GOT3 (cell line): ENCODE data around the gene LPIN1.

ENCODE experiments used
- DNase-seq: peaks from one replicate; lab custom pipeline; 2025; ENCODE audit warnings: mixed read lengths; lab: John Stamatoyannopoulos, UW

LPIN1 gene

DNA sequence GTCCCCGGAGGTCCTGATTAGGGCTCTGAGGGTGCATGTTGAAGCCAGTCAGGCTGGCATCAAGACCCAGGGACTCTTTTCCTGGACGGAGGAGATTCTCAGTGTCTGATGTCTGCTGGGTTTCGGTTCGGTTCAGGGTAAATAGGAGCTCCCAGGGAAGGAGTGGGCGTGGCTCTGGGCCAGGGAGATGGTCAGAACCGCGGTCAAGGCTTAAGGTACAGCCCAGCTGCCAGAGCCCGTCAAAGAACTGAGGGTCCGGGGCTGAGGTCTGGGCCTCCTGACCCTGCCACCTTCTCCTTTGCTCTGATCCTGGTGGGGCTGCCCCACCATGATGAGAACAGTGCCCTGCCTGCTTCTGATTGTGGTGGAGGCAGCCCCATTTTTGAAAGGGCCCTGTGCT is 39.8 kb downstream of the LPIN1 start:
- DNase-seq = no peak

DNA sequence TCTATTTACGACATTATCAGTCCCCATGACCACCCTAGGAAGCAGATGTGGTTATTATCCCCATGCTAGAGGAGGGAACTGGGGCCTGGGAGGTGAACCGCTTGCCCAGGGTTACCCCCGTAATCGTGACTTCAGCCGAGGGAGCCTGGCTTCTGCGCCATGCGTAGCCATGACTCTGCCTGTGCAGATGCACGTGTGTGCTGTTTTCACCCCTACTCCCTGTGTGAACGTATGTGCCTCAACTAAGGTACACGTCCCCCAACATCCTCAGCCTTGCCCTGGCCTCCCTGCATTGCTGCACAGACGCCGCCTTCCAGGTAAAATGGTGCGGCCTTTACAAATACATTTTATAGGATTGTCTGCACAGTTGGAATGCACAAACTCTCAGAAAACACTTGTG is 40.2 kb downstream of the LPIN1 start:
- no peak for DNase-seq

DNA sequence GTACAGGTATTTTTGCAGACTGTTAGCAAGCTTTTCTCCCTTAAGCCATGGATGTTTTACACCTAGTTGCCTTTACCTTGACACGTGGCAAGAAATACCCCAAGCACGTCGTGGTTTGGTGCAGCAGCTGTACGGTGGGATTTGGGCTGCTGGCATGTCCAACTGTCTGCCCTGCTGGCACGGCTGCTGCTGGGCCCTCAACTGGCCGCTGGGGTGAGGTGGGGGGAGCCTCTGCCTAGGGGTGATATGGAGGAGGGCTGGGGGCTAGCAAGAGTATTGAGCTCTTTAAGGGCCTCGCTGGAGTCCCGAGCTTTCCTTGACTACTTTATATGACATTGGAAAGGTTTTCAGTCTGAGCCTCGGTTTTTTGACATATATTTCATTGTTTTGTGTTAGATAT is 41.6 kb downstream of the LPIN1 start:
- DNase-seq = no peak

DNA sequence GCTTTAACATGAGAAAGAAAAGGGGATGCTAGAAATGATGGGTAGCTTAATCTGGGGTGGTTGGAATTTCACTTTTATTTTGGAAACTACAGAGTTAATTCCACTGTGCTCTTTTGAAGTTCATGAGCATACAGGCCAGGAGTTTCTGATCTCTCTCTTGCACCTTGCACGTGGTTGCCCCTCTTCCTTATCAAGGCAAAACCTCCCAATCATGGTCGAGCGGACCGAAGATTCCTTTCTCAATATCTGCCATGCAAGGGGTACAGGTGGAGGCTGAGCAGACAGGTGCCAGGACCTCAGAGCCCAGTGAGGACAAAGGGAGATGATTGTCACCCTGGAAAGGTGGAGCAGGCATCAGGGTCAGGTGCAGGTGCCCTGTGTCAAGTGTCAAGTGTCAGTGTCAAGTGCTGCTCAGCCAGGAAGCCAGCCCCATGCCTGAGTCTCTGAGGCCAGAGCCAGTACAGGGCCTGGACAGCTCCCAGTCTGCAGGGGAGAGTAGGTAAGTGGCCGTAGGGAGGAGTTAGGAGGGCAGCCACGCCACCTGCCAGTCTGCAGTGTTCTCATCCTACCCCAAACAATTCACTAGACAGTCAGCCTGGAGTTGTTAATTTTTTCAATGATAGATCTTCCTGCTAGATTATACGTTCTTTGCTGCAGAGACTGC is 42.2 kb downstream of the LPIN1 start:
- DNase-seq = no peak

DNA sequence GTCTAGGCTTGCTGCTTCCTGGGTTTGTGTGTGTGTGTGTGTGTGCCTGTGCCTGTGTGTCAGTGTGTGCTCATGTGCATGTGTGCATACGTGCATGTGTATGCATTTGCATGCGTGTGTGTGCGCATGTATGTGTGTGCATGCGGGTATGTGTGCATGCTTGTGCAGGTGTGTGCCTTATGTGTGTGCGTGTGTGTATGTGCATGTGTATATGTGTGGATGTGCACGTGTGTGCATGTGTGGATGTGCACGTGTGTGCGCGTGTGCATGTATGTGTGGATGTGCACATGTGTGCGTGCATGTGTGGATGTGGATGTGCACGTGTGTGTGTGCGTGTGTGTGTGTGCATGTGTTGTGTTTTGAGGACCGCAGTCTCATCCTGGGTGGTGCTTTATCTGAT is 42.8 kb downstream of the LPIN1 start:
- DNase-seq = no peak

DNA sequence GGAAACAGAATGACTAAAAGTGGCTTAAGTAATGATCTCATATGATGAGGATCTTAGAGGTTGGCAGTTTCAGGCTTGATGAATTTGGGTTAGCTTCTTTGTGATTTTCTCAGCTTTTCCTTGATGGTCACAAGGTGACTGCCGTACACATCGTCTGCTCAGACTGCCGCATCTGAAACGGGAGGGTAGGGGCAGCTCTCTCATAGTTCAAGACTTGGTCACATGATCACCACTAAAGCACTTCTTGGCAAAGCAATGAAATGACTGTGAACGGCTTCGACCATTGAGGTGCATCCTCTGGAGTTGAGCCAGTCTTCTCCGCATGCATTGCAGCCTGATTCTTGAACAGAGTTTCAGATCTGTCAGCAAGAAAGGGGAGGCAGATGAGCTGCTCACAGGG is 43.8 kb downstream of the LPIN1 start:
- no peak for DNase-seq

DNA sequence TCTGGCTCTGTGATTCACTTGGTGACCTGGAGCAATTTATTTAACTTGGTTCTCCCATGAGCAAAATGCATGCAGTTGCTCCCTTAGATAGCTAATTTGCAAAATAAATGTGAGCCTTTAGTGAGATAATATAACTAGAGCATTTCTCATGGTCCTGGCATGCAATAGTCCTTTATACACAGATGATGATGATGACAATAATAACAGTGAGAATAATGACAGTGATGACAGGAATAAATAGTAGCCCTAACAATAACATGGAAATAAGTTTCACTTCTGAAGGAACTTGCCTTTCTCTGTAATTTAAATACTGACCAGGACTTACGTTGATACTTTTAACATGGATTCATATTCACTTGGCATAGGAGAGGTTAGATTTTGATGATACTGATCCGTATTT is 49.2 kb downstream of the LPIN1 start:
- DNase-seq = no peak

DNA sequence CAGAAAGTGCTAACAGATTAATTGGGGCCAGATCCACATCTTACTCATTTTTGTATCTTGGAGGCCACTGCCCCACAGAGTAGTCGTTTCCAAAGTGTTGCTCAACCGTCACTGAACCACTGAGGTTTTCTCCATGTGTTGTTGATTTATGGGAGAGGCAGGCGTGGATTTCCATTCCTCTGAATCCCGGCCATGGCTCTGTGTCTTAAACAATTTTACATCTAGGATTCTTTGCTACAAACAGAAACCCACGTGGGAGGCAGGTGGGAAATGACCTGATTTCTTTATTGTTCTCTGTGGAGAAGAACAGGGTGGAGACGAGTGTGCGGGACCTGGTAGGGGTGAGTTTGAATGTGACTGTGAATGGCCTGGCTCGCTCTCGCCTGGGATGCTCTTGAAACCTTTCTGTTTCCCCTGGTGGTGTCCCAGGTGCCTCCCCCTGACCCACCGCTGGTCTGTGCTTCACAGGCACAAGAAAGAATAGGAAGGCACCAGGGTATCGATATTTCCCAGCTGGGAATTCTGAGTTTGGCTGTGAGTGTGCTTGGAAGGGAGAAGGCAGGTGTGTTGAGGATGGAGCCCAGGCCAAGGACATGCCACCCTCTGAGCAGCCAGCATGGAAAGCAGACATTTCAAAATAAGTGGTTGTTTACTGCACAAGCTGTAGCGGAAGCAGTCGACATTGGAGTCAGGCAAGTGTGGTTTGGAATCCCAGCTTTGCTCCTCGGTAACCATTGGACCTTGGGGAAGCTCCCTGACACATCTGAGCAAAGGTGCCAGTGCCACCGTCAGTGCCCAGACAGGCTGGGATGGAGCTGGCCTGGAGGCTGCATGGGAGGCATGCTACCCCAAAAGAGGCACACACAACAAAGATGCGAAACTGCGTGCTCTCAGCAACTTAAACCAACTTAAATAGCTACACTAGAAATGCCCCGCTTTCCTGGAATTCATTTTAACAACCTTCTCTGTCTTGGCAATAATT is 50.0 kb downstream of the LPIN1 start:
- no peak for DNase-seq

DNA sequence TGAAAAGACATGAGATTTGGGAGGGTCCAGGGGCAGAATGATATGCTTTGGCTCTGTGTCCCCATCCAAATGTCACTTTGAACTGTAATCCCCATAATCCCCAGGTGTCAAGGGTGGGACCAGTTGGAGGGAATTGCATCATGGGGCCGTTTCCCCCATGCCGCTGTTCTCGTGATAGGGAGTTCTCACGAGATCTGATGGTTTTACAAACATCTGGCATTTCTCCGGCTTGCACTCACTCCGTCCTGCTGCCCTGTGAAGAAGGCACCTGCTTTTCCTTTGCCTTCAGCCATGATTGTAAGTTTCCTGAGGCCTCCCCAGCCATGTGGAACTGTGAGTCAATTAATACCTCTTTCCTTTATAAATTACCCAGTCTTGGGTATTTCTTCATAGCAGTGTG is 51.4 kb downstream of the LPIN1 start:
- DNase-seq = no peak

DNA sequence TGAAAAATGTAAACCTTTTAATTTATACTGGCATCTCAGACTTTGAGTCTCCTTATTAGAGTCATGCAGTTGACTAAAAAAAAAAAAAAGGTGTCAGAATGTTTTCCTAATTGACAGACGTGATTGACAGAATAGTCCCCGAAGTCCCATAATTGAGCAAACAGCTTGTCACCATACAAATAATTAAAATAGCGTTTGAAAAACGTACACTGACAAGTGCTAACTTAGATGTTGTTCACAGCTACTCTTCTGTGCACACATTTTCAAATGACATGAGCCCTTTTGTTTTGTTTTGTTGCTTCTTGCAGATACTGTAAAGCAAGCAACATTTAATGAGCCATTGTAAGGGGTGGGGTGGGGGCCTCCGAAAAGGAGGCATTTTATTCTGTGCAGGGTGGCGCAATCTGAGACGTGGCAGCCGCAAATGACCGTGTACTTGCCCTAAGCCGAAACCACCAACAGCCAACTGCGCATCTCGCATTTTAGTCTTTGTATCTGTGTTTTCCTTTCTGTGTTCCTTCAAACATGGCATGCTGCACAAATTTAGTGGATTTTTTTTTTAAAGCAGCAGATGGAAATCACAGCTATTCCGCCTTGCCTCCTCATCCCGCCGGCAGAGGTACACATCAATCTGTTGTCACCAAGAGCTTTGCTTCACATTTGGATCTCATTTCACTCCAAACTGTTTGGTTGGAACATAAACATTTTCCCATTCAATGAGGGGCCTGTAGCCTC is 52.4 kb downstream of the LPIN1 start:
- DNase-seq = no peak

DNA sequence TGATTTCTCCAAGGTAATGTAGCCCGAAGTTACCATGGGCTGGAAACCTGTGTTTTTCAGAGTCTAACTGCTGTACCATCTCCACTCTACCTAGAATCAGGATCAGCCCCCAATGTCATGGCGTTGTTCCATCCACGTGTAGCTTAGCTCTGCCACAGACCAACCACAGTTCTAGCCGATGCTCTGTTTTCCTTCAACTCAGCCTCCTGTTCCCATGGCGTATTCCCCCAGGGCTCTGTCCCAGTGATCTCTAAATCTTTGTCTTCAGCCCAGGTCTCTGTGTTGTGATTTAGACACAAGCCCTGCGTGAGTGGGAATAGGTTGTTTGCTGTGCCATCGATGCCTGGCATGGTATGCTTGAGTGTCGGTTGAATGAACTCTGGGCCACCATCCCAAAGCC is 53.4 kb downstream of the LPIN1 start:
- no peak for DNase-seq

DNA sequence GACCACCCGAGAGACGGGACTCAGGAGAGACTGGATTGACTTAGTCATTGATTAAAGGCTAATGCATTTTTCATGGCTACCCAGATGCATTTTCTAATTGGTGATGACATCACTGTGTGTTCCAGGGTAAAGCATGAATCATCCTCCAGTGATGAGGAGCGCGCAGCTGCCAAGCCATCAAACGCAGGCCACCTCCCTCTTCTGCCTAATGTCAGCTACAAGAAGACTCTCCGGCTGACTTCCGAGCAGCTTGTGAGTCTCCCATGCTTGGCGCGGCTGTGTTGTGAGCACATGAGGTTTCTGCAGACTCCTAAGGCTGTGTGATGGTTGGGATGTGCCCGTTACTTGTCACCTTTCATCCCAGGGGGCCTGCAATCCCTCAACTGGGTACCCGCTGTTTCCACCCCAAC is 56.4 kb downstream of the LPIN1 start:
- DNase-seq = no peak

DNA sequence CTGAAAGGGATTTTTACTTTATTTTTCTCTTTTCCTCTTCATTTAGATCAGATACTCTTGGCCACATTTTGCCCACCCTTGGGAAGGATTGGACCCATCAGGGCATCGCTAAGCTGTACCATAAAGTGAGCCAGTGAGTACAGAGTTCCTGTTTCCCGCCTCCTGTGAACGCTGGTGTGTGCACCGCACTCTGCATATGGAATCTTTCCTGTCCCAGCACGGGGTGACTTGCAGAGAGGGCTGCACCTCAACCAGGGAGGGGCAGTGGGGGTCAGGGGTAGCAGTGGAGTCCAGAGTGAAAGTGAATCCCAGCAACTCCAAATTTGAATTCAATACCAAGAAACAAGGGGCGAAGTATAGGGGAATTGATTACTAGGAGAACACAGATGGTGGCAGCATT is 58.6 kb downstream of the LPIN1 start:
- DNase-seq = no peak

DNA sequence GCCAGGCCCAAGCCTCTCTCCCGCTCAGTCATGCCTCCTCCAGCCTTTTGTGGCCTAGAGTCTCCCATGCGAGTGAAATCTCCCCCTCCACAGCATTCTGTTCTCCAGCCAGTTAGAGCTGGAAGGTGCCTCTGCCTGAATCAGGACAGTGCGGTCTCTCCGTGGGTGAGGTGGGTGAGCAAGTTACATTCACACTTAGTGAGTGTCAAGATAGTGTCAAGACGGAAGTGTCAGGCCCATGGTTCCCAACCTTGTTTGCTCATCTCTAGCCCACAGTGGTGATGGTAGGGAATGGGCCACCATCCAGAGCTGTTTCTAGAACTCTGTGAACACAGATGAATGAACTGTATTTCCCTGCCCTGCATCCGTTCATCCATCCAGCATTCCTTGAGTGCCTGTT is 59.5 kb downstream of the LPIN1 start:
- no peak for DNase-seq

DNA sequence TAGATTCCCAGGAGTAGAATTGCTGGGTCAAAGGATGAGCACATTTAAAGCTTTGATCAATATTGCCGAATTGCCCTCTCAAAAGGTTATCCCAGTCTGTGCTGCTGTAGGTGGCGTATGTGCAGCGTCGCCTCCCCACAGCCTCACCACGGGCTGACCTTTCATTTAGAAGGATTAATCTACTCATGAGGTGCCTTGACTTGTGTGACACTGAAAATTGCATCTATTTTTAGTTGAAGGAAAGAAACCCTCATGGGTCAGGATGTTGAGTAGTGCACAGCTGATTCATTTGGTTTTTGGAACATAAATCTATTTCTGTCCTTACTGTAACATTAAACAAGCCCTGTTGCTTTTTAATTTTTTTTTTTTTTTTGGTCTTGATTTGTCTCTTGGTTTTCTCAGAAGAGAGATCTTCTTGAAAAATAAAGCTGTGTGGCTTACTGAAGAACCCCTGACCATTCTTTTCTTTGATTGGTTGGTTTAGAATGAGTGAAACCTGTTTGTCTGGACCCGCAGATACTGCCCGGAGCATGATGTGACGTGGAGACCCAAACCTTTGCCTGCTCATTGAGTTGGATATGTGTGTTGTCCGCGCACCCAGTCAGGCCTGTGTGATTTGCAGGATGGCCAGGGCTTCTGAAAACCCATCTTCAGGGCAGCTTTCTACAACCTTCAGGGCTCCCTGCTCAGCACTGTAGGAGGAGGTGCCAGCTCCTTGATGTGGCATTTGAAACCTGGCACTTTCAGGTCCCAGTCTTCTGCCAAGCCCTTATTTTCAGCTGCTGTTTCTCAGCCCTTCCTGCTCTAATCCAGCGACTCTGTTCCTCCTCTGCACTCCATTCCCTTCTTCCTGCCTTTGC is 61.0 kb downstream of the LPIN1 start:
- no peak for DNase-seq

DNA sequence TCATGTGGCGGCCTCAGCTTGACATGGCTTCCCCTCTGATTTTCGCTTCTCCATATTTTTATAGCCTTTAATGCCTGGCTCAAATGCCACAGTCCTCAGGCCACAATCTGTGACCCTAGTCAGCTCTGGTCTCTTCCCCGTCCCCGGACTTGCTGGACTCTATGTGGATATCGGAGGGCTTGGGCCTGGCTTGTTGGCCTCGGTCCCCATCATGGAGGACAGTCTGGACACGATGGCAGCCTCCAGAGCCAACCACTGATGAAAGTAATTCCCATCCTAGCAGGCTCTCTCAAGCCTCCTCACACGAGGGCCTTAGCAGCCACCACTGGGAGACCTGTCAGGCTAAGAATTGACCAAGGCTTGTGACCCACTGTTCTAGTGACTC is 61.6 kb downstream of the LPIN1 start:
- no peak for DNase-seq

DNA sequence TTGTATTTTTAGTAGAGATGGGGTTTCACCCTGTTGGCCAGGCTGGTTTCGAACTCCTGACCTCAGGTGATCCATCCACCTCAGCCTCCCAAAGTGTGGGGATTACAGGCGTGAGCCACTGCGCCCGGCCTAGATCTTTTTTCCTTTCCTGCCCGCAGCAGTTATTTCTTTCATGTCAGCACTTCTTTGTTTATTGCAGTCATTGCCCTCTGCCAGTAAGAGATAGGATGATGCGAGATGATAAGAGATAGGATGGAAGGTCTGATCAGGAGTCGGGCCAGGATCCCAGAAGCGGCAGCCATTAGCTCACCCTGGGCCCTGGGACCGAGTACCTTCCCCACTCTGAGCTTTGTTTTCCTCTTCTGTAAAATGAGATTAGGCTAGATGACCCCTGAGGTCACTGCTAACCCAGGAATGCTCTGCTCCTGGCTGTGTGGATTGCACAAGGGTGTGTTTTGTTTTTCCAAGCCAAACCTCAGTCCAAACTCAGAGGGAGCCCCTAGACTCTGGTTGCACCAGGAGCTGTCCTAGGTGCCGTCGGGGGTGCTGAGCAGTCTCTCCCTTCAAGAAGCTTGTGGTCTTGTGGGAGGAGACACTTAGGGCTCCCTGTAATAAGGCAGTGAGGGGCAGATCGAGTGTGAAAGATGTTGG is 63.3 kb downstream of the LPIN1 start:
- DNase-seq = no peak

DNA sequence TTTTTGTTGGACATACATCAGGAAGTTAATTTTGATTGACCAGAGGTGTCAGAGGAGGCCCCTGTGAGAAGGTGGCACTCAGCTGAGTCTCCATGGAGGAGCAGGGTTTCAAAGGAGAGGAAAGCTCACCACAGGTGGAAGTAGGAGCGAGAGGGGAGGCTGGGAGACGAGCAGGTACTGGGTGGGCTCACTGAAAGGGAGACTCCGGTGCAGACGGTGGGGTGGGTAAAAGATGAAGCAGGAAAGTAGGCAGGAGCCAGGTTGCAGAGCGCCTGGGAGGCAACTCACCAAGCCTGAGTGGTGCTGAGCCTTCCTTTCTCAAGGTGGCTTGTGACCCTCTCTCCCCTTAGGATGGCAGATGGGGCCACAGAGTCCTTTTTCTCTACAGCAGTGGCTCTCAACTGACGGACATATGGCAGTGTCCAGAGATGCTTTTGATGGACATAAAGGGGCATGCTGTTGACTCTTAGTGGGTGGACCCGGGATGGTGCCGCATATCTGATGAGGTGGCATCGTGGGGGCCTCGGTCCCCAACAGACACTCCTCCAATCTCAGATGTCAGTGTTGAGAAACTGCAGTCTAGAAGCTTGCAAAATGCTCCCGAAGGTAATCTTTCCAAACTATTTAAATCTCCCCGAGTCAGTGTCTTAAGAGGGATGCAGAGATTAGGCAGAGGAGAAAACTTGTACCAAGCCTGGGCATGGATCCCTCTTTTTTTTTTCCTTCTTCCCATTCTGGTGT is 64.0 kb downstream of the LPIN1 start:
- DNase-seq = no peak

DNA sequence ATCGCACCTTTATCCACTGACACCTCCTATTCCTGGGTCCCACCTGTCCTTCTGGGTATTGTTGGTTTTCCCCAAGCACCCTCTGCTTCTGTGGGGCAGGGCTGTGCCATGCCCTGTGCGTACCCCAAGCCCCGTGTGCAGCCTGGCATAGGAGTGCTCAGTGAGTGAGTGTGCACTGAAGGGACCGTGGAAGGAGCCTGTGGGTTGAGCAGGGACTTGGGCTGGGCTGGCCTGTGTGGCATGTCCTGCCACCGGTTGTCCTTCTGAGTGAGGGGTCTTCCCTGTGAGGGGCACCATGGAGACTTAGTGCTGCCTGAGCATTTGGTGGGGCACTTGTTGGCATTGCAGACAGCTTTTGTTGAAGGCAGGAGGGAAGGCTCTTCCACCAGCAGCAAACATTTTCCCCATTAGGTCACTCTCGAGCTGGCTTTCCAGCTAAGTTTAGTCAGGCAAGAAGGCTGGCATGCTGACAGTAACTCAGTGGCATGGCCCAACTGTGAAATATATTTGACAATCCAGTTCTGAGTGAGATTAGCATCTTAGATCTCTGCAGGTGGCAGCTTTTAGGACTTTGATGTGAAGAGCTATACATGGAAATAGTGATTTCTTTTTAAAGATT is 64.7 kb downstream of the LPIN1 start:
- DNase-seq = no peak
